GM06990 (cell line): ENCODE measurements around the gene TM9SF4.

Source experiments
- DNase-seq: peaks from one replicate; pipeline ENCODE4 v3.0.0-alpha.2; 2011; ENCODE audit not compliant: insufficient read length; ENCODE audit errors: extremely low read depth
- H3K27me3 ChIP-seq: replicated peaks from 2 replicates; pipeline ENCODE4 v1.6.0; 2011; ENCODE audit warnings: low read length; ENCODE audit not compliant: control insufficient read depth, insufficient read depth
- H3K36me3 ChIP-seq: 2 replicates; pipeline ENCODE4 v1.5.1; 2011; ENCODE audit warnings: low read length; ENCODE audit not compliant: control insufficient read depth, insufficient read depth
- H3K4me3 ChIP-seq: replicated peaks from 2 replicates; pipeline ENCODE4 v1.5.1; 2011; ENCODE audit warnings: low read depth, mild to moderate bottlenecking, control low read depth, low read length
- TF ChIP-seq, protein P1 (sequence below): IDR thresholded peaks from 2 replicates; pipeline ENCODE4 v1.5.1; 2011; ENCODE audit warnings: low read length, control low read depth, mild to moderate bottlenecking, inconsistent platforms; ENCODE audit not compliant: insufficient read depth, poor library complexity, severe bottlenecking

The TM9SF4 gene

DNA sequence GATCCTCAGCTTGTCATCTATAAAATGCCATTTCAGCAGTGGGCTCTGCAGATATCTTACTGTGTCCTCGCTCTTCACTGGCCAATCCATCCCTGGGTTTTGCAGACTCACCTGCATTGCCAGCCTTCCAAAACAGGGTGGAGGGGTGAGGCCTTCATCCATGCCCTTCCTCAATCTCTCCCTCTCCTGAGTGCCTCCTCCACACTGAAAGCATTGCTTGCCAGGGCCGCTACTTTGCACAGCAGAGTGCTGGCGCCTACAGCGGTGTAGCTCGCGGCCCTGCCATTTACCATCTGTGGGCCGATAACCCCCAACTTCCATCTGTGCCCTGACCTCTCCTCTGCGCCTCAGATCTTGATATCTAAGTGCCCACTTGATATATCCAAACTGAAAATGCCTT lies 29.4 kb downstream of the TM9SF4 start:
- peaks cover 47% of the 10 kb centered on the region for H3K36me3 ChIP-seq

DNA sequence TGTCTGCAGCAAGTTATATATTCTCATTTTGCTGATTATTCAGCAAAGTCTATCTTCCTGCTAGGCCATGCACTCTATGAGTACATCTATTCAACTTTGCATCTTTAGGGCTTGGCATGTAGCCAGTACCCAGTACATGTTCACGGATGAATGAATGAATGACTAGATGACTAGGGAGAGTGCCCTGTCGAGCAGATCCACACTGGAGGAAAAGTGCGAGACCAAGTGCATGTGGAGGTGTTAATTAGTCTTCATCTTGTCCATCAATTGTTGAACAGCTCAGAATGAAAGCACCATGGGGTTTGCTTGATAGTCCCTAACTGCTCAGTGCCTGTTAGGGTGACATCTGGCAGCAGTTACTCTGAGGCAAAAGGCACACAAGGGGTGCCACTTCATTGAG lies 30.4 kb downstream of the TM9SF4 start:
- peak; percentile 30 for DNase-seq
- H3K4me3 ChIP-seq = no peak overlapping the region
- peaks cover 53% of the 10 kb centered on the region for H3K36me3 ChIP-seq

More for the DNA sequence above, 29.4 kb downstream of the TM9SF4 start:
- Histone ChIP-seq H3K27me3 (no peaks in the 10 kb centered on the region), H3K4me3 (no peak overlapping the region)
- DNase-seq = no peak
- TF ChIP-seq, protein P1, sequence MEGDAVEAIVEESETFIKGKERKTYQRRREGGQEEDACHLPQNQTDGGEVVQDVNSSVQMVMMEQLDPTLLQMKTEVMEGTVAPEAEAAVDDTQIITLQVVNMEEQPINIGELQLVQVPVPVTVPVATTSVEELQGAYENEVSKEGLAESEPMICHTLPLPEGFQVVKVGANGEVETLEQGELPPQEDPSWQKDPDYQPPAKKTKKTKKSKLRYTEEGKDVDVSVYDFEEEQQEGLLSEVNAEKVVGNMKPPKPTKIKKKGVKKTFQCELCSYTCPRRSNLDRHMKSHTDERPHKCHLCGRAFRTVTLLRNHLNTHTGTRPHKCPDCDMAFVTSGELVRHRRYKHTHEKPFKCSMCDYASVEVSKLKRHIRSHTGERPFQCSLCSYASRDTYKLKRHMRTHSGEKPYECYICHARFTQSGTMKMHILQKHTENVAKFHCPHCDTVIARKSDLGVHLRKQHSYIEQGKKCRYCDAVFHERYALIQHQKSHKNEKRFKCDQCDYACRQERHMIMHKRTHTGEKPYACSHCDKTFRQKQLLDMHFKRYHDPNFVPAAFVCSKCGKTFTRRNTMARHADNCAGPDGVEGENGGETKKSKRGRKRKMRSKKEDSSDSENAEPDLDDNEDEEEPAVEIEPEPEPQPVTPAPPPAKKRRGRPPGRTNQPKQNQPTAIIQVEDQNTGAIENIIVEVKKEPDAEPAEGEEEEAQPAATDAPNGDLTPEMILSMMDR = no peak

DNA sequence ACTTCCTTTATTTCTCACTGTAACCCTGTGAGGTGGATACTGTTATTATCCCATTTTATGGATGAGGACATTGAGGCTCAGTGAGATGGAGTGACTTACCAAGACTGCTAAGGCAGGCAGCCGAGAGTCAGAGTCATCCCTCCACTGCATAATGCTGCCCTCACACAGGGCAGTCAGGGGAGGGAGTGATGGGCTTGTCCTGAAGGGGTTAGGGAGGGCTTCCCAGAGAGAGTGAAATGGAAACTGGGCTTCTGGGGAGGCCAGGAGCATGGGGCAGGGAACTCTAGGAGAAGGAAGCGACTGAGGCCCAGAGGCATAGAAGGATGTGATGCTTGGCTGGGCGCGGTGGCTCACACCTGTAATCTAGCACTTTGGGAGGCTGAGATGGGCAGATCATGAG lies 31.1 kb downstream of the TM9SF4 start:
- DNase-seq = no peak
- peaks cover 56% of the 10 kb centered on the region for H3K36me3 ChIP-seq
- no peak overlapping the region for H3K4me3 ChIP-seq
- no peaks in the 10 kb centered on the region for H3K27me3 ChIP-seq
- TF ChIP-seq, protein P1 = no peak

More for the DNA sequence above, 30.4 kb downstream of the TM9SF4 start:
- TF ChIP-seq, protein P1 = no peak
- no peaks in the 10 kb centered on the region for H3K27me3 ChIP-seq

DNA sequence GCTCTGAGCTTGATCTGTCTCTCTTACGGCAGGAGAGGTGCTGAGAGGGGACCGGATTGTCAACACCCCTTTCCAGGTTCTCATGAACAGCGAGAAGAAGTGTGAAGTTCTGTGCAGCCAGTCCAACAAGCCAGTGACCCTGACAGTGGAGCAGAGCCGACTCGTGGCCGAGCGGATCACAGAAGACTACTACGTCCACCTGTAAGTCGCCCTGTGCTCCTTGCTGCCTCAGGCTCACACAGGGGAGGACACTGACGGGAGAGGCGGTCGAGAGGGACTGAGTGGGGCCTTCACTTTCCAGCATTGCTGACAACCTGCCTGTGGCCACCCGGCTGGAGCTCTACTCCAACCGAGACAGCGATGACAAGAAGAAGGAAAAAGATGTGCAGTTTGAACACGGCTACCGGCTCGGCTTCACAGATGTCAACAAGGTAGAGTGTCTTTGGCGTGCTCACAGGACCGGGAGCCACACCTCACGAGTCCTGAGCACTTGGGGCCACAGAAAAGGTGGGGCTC lies 32.0 kb downstream of the TM9SF4 start:
- no peak overlapping the region for H3K4me3 ChIP-seq
- TF ChIP-seq, protein P1 = no peak
- no peaks in the 10 kb centered on the region for H3K27me3 ChIP-seq
- DNase-seq = no peak
- H3K36me3 ChIP-seq = peaks cover 63% of the 10 kb centered on the region

GRCh38 chr20:32142088-32142487 lies 32.6 kb downstream of the TM9SF4 start:
- no peaks in the 10 kb centered on the region for H3K27me3 ChIP-seq
- no peak overlapping the region for H3K4me3 ChIP-seq
- TF ChIP-seq, protein P1 = no peak
- no peak for DNase-seq
- H3K36me3 ChIP-seq = peaks cover 61% of the 10 kb centered on the region

DNA sequence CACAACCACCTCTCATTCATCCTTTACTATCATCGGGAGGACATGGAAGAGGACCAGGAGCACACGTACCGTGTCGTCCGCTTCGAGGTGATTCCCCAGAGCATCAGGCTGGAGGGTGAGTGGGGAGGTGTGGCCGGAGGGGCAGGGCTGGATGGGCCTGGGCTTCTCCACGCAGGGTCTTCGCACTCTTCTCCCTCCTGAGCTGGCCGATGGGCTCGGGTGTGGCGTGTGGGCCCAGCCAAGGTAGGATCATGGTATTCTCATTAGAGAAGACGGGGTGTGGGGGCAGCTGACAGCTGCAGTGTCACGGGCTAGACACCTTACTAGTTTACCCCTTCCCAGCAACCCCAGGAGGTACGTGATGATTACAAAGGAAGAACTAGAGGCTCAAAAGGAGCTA lies 33.5 kb downstream of the TM9SF4 start:
- TF ChIP-seq, protein P1 = no peak
- H3K27me3 ChIP-seq = no peaks in the 10 kb centered on the region
- DNase-seq = no peak
- peaks cover 59% of the 10 kb centered on the region for H3K36me3 ChIP-seq
- H3K4me3 ChIP-seq = no peak overlapping the region
